Stimulated activated naive CD8-positive, alpha-beta T cell treated with anti-CD3 and anti-CD28 coated beads, Interleukin-15, Interleukin-2, amounts not matched to agents 100 ng/mL and 50 ng/mL, for 24 hours (primary cell): Measurements from ENCODE around the gene ING4.
A peak's percentile ranks its signal among the peaks of the same experiment; 100 is the strongest.

ENCODE experiments used
- H3K27ac Mint-ChIP-seq: one replicate; pipeline ENCODE4 v1.8.0; 2021; ENCODE audit warnings: mild to moderate bottlenecking, mixed read lengths
- H3K27me3 Mint-ChIP-seq: one replicate; pipeline ENCODE4 v1.8.0; 2021; ENCODE audit warnings: mixed read lengths
- H3K36me3 Mint-ChIP-seq: one replicate; pipeline ENCODE4 v1.8.0; 2021; ENCODE audit warnings: low read depth, mixed read lengths
- H3K4me1 Mint-ChIP-seq: one replicate; pipeline ENCODE4 v1.8.0; 2021; ENCODE audit warnings: low read depth, mixed read lengths
- H3K4me3 Mint-ChIP-seq: one replicate; pipeline ENCODE4 v1.8.0; 2021; ENCODE audit warnings: mild to moderate bottlenecking, mixed read lengths
- H3K9me3 Mint-ChIP-seq: one replicate; pipeline ENCODE4 v1.8.0; 2021; ENCODE audit warnings: mixed read lengths

The ING4 gene

DNA sequence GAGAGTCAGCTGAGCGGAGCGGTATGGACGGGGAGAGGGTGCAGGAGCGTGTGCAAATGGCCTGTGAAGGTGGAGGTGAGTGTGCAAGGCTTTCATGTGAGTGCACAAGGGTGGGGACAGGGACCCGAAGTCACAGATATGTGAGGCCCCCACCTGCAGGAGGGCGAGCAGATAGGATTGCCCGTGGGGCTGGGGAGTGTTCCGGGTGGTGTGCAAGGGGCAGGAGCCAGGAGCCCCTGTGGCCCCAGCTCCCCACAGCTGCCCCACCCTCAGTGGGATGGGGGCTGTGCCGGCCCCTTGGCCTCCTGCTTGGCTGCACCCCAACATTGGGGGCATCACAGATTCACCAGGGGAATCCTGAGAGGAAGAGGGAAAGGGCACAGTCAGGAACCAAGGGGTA lies 31.8 kb upstream of the ING4 start:
- H3K36me3 Mint-ChIP-seq, result no peaks in the 10 kb centered on the region
- H3K4me1 Mint-ChIP-seq, result peaks cover 41% of the 10 kb centered on the region
- H3K9me3 Mint-ChIP-seq, result no peaks in the 10 kb centered on the region
- no peak overlapping the region for H3K27ac Mint-ChIP-seq
- H3K27me3 Mint-ChIP-seq, result peaks cover 15% of the 10 kb centered on the region
- no peak overlapping the region for H3K4me3 Mint-ChIP-seq

DNA sequence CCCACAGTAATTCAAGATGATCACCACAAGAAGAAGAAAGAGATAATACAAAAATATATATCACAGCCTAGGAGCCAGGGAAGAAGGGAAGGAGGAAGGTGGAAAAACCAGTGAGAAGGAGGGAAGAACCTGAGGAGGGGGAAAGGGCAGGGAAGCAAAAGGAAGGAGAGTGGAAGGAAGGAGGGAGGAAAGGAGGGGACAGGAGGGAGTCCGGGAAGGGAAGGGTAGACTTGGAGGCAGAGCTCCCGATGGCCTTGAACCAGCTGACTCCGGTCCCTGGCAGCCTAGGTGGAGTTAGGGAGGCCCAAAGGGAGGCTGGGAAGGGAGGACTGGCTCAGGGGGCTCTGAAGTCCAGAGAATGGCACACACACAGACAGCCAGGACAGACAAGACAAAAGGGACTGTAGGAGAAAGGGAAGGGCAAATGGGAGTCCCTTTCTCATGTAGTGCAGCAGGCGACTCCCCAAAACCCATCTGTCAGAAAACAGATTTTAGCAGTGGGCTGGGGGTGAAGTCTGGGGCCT lies 31.0 kb upstream of the ING4 start:
- Mint-ChIP-seq H3K27me3 (peaks cover 7% of the 10 kb centered on the region), H3K9me3 (no peaks in the 10 kb centered on the region), H3K4me3 (no peak overlapping the region), H3K4me1 (peaks cover 35% of the 10 kb centered on the region), H3K27ac (no peak overlapping the region), H3K36me3 (no peaks in the 10 kb centered on the region)

DNA sequence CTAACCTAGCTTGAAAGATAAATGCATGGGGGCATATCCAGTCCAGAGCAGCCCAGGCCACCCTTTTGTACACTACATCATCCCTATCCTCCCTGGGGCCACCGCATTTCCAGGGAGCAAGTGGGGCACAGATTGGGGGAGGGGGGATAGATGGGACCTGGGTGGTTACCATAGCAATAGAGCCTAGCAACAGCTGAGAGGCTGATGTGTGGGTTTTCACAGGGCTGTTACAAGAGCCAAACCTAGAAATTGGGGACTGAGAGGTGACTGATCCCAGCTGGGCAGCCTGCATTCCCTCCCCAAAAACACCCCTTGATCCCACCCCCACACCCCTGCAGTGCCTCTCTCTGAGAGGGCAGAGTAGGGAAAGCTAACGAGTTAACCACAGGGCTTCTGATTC lies 30.0 kb upstream of the ING4 start:
- Mint-ChIP-seq H3K36me3 (peaks cover 3% of the 10 kb centered on the region), H3K9me3 (no peaks in the 10 kb centered on the region), H3K4me1 (peaks cover 38% of the 10 kb centered on the region), H3K27ac (no peak overlapping the region), H3K4me3 (no peak overlapping the region), H3K27me3 (no peaks in the 10 kb centered on the region)

DNA sequence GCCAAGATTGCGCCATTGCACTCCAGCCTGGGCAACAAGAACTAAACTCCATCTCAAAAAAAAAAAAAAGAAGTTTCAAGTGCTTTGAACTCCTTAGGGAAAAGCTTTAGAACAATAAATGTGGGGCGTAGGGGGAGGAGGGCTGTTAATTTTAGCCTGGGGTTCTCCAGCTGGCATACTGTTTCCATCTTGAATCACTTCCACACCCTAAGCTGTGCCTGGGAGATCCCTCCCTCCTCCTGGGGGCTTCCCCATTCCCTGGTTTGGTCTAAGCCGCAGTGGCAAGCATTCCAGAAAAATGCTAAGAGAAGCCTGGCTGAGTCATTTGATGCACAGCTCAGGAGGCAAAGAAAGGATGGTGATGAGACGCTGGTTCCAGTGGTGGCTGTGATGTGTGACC lies 28.6 kb upstream of the ING4 start:
- peaks cover 17% of the 10 kb centered on the region for H3K36me3 Mint-ChIP-seq
- H3K9me3 Mint-ChIP-seq, result no peaks in the 10 kb centered on the region
- peaks cover 48% of the 10 kb centered on the region for H3K4me1 Mint-ChIP-seq
- H3K27me3 Mint-ChIP-seq, result no peaks in the 10 kb centered on the region
- no peak overlapping the region for H3K27ac Mint-ChIP-seq
- peak overlapping the region; percentile 18 for H3K4me3 Mint-ChIP-seq

DNA sequence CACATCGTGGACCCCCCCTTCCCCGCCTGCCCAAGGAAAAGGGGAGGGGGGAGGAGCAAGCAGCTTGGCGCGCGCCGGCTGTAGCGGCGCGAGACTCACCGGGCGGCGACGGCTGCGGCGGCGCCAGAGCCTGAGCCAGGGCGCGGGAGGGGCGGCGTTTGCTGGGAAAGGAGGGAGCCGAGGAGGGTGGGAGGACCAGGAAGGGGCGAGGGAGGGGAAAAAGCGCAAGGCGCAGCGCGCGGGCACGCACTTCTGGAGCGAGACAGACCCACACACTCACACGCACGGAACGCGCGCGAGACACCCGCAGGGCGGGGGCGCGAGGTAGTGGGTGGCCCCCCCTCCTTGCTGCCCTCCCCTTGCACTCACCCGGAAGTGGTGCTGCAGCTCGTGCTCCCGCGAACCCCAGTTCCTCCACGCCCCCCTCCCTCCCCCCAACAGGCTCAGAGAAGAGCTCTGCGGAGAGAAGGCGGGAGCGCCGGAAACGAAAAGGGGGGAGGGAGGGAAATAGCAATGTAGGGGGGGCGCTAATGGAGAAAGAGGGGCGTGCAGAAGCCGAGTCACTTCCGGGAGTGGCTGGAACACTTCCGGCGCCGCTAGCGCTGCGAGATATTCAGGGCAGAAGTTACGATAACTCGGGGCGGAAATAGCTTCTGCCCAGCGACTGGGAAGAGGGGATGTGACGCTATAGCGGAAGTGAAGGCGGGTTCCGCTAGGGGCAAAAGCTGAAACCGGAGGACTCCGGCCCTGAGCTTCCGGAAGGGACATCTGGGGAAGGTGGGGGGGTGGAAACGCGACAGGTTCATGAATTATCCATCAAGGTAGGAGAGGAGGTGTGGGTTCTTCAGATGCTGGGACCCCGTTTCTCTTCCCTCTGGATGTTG lies 26.3 kb upstream of the ING4 start, which contains the start of gene ZNF384:
Gene ZNF384, minus strand, starts transcription at position 377 of the 884 bp plus-strand sequence. CDS start 9,855 bp downstream, outside the sequence.
- Mint-ChIP-seq H3K9me3 (no peaks in the 10 kb centered on the region), H3K27ac (peak within 1 kb of the TSS; percentile 93), H3K4me1 (peaks cover 60% of the 10 kb centered on the region), H3K4me3 (peak within 1 kb of the TSS; percentile 98), H3K27me3 (no peaks in the 10 kb centered on the region), H3K36me3 (peaks cover 31% of the 10 kb centered on the region)

DNA sequence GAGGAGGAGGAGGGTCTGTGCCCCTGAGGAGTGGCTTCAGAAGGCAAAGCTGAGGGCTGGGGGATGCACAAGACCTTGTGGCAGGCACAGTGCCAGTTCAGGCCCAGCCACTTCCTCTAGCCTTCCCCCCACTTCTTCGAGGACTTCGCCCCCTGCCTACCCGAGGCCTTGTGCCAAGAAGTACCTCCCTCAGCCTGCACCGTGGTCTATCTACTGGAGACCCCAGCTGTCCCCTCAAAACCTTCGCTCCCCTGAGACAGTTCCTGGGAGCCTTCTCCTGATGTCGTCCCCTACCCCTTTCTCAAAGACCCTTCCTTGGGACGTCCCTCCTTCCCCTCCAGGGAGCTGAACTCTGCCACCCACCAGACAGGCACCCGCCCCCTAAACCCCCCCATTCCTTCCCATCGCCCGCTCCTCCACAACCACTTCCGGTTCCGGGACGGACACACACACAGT lies 25.7 kb upstream of the ING4 start:
- H3K9me3 Mint-ChIP-seq, result no peaks in the 10 kb centered on the region
- peak overlapping the region; percentile 93 for H3K27ac Mint-ChIP-seq
- H3K36me3 Mint-ChIP-seq, result peaks cover 35% of the 10 kb centered on the region
- H3K4me1 Mint-ChIP-seq, result peaks cover 64% of the 10 kb centered on the region
- H3K27me3 Mint-ChIP-seq, result no peaks in the 10 kb centered on the region
- peak overlapping the region; percentile 98 for H3K4me3 Mint-ChIP-seq

DNA sequence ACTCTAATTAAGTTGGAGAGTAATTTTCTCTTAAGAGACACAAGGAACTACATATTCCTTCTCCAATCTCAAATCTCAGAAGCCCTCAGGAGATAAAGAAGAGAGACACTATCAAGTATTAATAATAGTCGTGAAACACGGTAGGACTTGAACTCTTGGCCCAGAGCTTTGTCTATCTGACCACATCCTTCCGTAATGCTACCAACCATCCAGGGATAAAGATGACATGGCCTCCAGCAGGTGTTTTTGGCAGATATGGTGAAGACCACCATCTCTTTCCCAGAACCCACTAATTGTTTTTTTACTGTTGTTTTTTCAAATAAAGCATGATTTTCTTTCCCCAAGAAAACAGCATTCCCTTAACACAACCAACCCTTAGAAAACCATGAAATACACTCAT lies 22.9 kb upstream of the ING4 start:
- peaks cover 51% of the 10 kb centered on the region for H3K36me3 Mint-ChIP-seq

DNA sequence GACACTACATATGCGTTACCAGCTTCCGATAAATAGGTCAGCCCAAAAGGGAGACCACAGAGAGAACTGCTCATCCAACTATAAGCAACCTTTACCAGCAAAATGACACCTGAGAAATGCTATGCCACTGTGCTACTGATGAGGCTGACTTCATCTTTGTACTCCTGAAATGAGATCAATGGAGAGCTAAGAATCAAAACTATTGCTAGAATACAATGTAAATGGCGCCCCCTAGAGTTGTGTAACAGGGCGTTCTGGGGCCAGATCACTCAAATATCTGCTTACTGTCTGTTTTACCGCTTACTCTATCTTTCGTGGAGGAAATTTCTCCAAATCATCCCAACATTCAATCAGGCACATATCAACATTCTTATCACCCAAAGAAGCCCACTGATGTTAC lies 21.7 kb upstream of the ING4 start:
- H3K4me3 Mint-ChIP-seq, result no peak overlapping the region
- H3K4me1 Mint-ChIP-seq, result peaks cover 49% of the 10 kb centered on the region
- H3K9me3 Mint-ChIP-seq, result no peaks in the 10 kb centered on the region
- no peaks in the 10 kb centered on the region for H3K27me3 Mint-ChIP-seq
- peaks cover 57% of the 10 kb centered on the region for H3K36me3 Mint-ChIP-seq
- H3K27ac Mint-ChIP-seq, result peak overlapping the region; percentile 5

More for the DNA sequence above, 22.9 kb upstream of the ING4 start:
- Mint-ChIP-seq H3K9me3 (no peaks in the 10 kb centered on the region), H3K4me1 (peaks cover 59% of the 10 kb centered on the region), H3K27ac (peak overlapping the region; percentile 93), H3K4me3 (no peak overlapping the region), H3K27me3 (no peaks in the 10 kb centered on the region)

DNA sequence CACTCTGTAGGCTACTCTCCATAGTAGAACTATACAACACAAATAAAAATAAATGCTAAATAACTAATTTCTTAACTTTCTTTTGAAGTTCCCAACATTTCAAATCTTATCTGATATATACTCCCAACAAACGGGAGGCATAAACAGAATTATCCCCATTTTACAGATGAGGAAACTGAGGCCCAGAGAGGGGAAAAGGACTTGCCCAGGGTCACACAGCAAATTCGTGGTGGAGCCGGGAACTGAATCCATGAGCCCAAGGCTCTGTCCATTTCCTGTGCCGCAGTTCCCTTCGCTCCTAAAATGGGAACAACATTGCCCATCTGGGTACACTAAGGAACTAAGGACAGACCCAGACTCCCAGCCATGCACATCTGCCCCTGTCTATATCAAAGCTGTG lies 14.0 kb upstream of the ING4 start:
- H3K27me3 Mint-ChIP-seq, result no peaks in the 10 kb centered on the region
- no peaks in the 10 kb centered on the region for H3K4me1 Mint-ChIP-seq
- no peak overlapping the region for H3K4me3 Mint-ChIP-seq
- no peaks in the 10 kb centered on the region for H3K9me3 Mint-ChIP-seq
- H3K36me3 Mint-ChIP-seq, result peaks cover 82% of the 10 kb centered on the region
- H3K27ac Mint-ChIP-seq, result no peak overlapping the region

DNA sequence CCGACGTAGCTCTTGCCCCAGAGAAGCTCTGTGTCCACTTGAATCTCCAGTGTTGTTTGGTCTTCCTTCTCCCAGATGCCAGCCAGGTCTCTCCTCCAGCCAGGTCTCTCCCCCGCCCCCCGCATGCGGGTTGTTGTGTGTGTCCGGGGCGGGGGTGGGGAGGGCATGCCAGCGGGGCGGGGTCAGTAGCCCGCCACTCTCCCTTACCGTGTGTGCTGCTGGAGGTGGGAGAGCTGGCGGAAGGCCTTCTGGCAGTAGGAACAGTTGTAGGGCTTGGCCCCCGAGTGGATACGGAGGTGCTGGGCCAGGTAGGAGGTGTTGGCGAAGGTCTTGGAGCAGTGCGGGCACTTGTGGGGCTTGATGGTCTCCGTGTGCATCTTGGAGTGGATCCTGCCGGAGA lies 9.2 kb upstream of the ING4 start:
- Mint-ChIP-seq H3K4me3 (no peak overlapping the region), H3K9me3 (no peaks in the 10 kb centered on the region), H3K4me1 (no peaks in the 10 kb centered on the region), H3K36me3 (peaks cover 86% of the 10 kb centered on the region), H3K27me3 (no peaks in the 10 kb centered on the region), H3K27ac (no peak overlapping the region)

DNA sequence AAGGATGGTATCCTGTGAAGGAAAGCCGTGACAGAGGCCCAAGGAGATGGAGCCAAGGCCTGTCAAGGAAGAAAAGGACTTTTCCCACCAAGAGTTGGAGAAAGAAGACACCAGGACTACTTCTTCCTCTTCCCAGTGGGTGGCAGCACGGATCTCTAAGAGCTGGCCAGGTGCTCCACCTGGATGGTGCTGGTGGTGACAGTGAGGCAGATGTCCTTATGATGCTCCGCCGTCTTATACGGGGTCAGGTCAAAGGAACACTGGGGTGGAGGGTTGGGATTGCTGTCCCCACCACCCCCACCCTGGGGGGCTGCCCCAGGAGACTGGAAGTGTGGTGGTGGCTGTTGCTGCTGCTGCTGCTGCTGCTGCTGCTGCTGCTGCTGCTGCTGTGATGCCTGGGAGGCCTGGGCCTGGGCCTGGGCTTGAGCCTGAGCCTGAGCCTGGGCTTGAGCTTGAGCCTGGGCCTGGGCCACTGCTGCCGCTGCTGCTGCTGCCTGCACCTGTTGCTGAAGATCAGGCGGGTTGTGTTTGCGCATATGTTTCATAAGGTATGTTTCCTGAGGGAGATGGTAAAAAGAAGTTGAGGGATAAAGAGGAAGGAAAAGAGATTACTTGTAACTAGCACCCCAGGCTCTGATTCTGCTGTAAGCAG lies 4.8 kb upstream of the ING4 start:
- Mint-ChIP-seq H3K4me1 (peaks cover 15% of the 10 kb centered on the region), H3K36me3 (peaks cover 60% of the 10 kb centered on the region), H3K27ac (no peak overlapping the region), H3K27me3 (no peaks in the 10 kb centered on the region), H3K9me3 (no peaks in the 10 kb centered on the region), H3K4me3 (no peak overlapping the region)

DNA sequence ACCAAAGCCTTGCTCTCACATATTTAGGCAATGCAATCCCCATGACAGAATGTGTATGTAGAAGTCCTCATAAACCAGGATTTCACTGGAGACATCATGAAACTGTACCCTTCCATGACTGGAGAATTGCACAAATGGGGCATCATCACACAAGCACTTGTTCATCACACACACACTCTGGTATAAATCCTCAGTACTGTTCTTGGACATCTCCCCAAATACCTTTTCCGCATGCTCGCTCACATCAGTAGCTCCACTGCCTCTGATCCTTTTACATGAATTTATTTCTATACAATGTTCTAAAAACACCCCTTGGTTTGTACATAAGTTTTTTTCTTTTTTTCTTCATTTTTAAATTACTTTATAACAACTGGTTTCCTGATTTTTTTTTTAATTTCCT lies 3.3 kb upstream of the ING4 start:
- Mint-ChIP-seq H3K9me3 (no peaks in the 10 kb centered on the region), H3K27me3 (no peaks in the 10 kb centered on the region), H3K4me1 (peaks cover 25% of the 10 kb centered on the region), H3K36me3 (peaks cover 45% of the 10 kb centered on the region), H3K4me3 (no peak overlapping the region), H3K27ac (no peak overlapping the region)

DNA sequence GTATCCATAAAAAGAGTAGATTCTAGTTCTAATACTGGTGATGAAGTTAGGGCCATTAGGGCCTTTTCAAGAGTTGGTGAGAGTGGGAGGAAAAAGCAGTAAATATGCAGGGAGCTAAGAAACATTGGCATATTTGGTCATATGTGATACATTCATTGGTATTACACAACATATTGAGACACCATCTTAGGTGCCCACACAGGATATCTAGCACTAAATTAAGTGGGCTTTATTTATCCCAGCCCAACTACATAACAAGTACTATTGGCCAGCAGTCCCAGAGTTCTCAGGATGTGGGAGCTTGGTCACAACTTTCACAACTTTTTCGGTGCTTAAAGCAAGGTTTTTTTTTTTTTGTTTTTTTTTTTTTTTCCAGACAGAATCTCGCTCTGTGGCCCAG lies 2.0 kb upstream of the ING4 start:
- peaks cover 33% of the 10 kb centered on the region for H3K36me3 Mint-ChIP-seq

DNA sequence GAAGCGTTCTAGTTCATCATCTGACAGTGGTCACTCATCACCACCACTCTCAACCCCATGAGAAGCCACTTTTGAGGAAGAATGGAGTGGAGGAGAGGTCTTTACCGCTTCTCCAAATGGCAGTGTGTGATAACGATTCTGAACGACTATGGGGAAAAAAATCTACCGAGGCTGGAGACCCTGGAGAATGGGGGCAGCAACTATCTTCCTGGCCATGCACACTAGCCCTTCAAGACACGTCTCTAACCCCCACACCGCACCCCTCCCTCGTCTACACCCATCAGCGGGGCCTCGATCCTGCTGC lies 365 bp downstream of the ING4 start:
- Mint-ChIP-seq H3K9me3 (no peaks in the 10 kb centered on the region), H3K4me1 (peaks cover 30% of the 10 kb centered on the region), H3K27me3 (no peaks in the 10 kb centered on the region), H3K27ac (peak overlapping the region; percentile 94), H3K36me3 (peaks cover 20% of the 10 kb centered on the region), H3K4me3 (peak overlapping the region; percentile 97)

More for the DNA sequence above, 2.0 kb upstream of the ING4 start:
- Mint-ChIP-seq H3K27me3 (no peaks in the 10 kb centered on the region), H3K27ac (no peak overlapping the region), H3K4me3 (no peak overlapping the region), H3K4me1 (peaks cover 25% of the 10 kb centered on the region), H3K9me3 (no peaks in the 10 kb centered on the region)

DNA sequence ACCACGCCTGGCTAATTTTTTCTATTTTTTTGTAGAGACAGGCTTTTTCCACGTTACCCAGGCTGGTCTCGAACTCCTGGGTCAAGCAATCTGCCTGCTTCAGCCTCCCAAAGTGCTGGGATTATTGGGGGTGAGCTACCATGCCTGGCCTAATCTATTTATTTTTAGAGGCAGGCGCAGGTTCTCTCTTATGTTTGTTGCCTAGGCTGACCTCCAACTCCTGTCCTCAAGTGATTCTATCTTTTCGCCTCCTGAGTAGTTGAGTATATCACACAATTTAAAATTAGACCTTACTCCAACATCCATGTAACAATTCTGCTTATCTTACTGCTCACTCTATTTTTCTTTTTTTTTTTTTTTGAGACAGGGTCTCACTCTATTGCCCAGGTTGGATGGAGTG lies 8.9 kb downstream of the ING4 start:
- Mint-ChIP-seq H3K36me3 (peaks cover 27% of the 10 kb centered on the region), H3K27ac (no peak overlapping the region), H3K27me3 (no peaks in the 10 kb centered on the region), H3K4me3 (no peak overlapping the region), H3K4me1 (peaks cover 5% of the 10 kb centered on the region), H3K9me3 (no peaks in the 10 kb centered on the region)
